Fibroblast of peridontal ligament (primary cell): ENCODE data around the gene TSEN2.

Source experiments
- DNase-seq: peaks from one replicate; pipeline ENCODE4 v3.0.0-alpha.2; 2010; ENCODE audit errors: extremely low read depth

Gene TSEN2

GRCh38 chr3:12549971-12550760 is 65.9 kb downstream of the TSEN2 start:
- no peak for DNase-seq

DNA sequence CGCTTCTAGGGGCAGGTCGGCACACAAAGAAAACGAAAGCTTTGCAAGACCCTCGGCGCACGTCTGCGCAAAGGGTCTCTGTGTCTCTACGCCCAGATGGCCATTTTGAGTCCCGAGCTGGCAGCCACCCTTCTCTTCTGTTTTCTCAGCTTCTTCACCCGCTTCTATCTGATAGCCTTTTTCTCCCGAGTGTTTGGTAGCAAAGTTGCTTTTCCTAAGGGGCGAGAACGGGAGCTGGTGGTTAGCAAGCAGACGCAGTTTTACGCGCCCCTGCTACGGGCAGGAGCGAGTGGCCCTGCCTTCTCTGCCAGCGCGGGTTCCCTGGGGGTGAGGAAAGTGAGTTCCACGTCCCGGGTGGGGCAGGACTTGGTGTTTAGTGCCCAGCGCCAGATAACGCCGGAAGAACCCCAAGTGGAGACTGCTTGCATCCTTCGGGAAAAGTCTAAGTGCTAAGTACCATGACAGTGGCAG is 69.7 kb downstream of the TSEN2 start:
- DNase-seq = peak; percentile 27

DNA sequence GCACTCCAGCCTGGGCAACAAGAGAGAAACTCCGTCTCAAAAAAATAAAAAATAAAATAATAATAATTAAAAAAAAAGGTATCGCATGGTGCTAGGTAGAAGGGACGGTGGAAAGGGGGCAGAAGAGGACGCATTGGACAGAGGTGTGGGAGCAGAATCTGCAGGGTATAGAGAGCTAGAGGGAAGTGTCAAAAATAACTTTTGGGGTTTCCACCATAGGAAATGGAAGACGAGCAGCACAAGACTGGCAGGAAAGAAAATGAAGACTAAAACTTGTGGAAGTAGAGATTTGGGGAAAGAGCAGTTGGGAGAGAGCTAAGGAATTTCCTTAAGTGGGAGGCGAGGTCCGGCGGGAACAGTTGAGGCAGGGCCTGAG is 72.0 kb downstream of the TSEN2 start:
- no peak for DNase-seq

DNA sequence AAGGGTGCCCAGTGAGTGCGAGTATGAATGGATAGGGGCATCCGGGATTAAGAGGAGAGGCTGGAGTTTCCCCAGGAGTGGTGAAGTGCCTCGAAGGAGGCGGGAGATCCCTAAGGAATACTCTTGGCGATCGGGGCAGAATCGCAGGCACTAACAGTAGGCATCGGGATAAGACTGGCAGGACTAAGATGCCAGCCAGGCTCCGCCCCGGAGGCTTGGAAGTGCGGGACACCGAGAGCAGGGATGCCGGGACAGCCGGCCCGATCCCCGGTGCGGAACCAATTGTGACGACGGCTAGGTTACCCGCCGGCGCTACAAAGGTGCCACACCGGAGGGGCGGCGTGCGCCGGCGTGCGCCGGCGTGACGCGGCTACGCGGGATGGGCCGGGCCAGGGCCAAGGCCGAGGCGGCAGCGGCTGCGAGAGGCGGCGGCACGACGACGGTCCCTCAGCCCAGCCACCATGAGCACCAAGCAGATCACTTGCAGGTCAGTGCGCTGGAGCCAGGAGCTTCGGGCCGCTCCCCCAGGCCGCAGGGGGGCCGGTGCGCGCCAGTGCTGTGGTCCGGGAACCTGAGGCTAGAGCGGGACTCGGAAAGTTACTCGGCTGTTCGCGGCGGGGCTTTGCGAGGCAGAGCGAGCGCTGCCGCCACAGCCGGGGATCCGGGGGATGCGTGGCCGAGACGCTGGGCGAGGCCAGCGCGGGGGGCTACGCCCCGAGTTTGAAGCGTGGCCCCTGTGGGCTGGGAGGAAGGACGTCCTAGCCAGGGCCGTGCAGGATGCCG is 72.6 kb downstream of the TSEN2 start, which contains the start of gene MKRN2:
TSS of gene MKRN2 (plus strand) at position 398 of the 783 bp plus-strand sequence. CDS start at position 462, 64 bp downstream.
- peak; percentile 80 for DNase-seq

GRCh38 chr3:12557473-12558100 is 73.3 kb downstream of the TSEN2 start:
- DNase-seq = peak; percentile 71

DNA sequence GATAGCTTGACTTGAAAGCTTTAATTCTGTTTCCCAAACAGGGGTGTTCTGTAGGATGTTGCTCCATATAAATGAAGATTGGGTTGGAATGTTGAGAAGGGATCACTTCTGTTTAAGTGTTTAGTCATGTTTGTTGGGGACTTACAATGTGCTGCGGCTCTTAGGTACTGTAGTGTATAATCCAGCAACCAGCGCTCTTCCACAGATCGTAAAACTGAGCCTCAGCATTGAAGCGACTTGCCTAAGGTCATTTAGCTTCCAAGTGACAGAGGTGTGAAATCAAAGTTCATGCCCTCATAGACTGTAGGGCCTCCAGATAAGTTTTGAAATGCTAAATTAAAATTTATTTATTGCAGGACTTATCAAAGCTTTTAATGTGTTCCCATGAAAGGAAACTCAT is 74.4 kb downstream of the TSEN2 start:
- no peak for DNase-seq

GRCh38 chr3:12559520-12559919 is 75.2 kb downstream of the TSEN2 start:
- DNase-seq = no peak

DNA sequence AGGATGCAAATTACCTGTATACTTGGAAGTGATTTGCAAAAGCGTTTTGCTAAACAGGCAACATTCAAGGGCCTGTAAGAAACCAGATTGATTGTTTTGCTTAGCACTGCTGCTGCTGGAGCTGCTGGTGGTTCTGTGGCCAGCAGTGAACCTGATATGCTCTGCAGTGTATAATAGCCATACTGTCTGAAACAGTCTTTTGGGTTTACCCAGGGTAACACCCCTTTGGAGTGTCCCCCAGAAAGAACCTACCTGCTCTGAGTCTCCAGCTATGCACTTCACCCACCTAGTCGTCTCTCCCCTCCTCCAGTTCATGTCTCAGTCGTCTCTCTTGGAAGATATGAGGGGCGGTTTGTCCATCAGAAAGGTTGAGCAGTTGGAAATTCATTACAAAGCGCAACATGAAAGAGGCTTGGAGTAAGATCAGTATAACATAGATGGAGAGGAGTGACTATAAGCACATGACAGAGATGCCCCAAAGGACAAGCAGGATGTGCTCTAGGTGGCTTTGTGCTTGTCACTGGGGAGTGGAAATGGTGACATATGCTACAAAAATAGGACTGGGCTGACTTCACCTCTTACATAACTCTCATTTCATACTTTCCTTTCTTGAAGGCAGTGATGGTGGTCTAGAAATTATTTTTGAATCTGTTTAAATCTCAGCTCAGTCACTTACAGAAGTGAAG is 76.4 kb downstream of the TSEN2 start:
- no peak for DNase-seq

GRCh38 chr3:12561397-12561796 is 77.1 kb downstream of the TSEN2 start:
- DNase-seq = no peak

- no peak for DNase-seq
These were observed 78.2 kb downstream of the TSEN2 start for GRCh38 chr3:12562451-12562850.

DNA sequence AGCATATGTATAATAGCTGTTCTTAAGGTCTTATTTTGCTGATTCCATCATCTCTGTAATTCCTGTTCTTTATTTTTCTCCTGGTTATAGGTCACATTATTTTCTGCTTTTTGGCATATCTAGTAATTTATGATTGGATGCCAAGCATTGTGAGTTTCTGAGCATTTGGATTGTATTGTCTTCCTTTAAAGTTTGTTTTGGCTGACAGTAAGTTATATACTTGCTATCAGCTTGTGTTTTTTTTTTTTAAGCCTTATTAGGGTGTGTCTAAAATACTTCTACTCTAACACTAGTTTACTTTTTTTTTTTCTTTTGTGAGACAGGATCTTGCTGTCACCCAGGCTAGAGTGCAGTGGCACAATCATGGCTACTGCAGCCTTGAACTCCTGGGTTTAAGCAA is 82.7 kb downstream of the TSEN2 start:
- no peak for DNase-seq

- DNase-seq = no peak
These were observed 84.5 kb downstream of the TSEN2 start for GRCh38 chr3:12568747-12569146.

GRCh38 chr3:12569836-12570235 is 85.6 kb downstream of the TSEN2 start:
- DNase-seq = no peak

DNA sequence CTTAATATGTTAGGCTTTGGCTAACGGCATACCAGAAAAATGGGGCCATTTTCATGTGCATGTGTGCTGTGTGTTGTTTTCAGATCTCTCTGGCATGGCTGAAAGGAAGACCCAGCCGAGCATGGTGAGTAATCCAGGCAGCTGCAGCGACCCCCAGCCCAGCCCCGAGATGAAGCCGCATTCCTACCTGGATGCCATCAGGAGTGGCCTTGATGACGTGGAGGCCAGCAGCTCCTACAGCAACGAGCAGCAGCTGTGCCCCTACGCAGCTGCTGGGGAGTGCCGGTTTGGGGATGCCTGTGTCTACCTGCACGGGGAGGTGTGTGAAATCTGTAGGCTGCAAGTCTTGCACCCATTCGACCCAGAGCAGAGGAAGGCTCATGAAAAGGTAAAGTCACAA is 87.7 kb downstream of the TSEN2 start:
- no peak for DNase-seq

GRCh38 chr3:12574131-12574530 is 89.9 kb downstream of the TSEN2 start:
- DNase-seq = no peak

DNA sequence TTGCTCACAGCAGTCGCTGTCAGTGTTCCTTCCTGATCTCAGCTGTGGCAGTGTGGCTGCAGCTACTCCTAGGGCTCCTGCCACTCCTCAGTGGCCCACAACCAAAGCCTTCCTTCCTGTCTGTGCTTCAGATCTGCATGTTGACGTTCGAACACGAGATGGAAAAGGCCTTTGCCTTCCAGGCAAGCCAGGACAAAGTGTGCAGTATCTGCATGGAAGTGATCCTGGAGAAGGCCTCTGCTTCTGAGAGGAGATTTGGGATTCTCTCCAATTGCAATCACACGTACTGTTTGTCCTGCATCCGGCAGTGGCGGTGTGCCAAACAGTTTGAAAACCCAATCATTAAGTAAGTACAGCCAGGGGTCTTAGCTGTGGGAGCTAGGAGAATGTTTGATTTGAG is 90.4 kb downstream of the TSEN2 start:
- DNase-seq = no peak

- DNase-seq = no peak
These were observed 93.1 kb downstream of the TSEN2 start for GRCh38 chr3:12577379-12577778.

- no peak for DNase-seq
These were observed 94.5 kb downstream of the TSEN2 start for GRCh38 chr3:12578742-12579141.

DNA sequence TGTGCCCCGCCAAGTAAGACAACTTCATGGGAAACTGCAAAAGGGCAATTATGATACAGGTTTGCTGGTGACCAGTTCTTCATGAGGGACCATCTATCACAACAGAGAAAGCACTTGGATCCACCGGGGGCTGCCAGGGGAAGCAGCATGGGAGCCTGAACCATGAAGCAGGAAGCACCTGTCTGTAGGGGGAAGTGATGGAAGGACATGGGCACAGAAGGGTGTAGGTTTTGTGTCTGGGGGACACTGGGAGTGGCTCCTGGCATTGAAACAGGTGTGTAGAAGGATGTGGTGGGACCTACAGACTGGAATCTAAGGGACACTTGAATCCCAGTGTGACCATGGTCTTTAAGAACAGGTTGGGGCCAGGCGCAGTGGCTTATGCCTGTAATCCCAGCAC is 95.2 kb downstream of the TSEN2 start:
- DNase-seq = no peak

DNA sequence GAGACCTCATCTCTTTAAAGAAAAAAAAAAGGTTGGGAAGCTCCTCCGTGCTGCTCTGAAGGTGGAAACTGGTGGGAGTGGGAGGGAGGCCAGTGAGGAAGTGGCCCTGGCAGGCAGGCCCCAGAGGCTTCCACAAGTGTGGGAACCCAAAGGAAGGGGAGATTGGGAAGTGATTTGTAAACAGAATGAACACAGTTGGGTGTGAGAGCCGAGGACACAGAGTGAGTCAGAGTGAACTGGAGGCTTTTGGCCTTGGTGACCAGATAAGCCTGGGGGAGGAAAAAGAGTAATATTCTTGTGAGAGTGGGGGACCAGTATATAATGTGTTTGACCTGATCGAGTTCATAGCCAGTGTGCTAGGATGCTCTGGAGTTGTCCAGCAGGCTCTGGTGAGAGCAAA is 95.6 kb downstream of the TSEN2 start:
- peak; percentile 19 for DNase-seq

DNA sequence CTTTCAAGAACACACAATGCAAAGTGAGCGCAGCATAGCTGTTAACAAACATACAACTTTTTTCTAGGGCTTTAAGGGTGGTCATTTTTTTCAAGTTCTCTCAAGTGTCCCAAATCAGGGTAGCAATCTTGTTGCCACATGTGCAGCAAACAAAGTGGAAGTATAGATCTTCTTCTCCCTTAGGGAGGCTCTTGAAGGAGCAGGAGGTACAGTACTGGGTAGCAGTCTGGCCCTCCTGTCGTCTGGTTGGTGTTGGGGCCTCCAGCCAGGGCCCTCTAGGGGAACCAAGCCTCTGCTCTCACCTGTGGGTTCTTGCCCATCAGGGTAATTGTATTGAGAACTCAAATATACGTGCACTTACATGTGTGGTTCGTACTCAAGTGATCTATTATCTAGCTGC is 98.5 kb downstream of the TSEN2 start:
- DNase-seq = no peak
